ENCODE data around the gene MBD1.
A peak's percentile ranks its signal among the peaks of the same experiment; 100 is the strongest.

GRCh38 chr18:50287441-50288347, 6.4 kb upstream of the MBD1 start, which contains the start of gene CXXC1:
- no peak for TF ChIP-seq POLR2A (IDR thresholded peaks at IDR 0.05)
- TF ChIP-seq CTCF (IDR thresholded peaks at IDR 0.05): peak in 5 of 7 experiments; percentile 38 to 74 (median 59)

Measured in stomach (tissue), 4 donors.